Measurements from ENCODE around the gene COX6A1. TPM values are rescaled to one million over a fixed set of nuclear protein-coding genes. Genes with fewer than 3 reads are reported as not detected.
A peak's percentile ranks its signal among the peaks of the same experiment; 100 is the strongest.

COX6A1 gene
- 328 and 333 TPM in 2 replicates for total RNA-seq

DNA sequence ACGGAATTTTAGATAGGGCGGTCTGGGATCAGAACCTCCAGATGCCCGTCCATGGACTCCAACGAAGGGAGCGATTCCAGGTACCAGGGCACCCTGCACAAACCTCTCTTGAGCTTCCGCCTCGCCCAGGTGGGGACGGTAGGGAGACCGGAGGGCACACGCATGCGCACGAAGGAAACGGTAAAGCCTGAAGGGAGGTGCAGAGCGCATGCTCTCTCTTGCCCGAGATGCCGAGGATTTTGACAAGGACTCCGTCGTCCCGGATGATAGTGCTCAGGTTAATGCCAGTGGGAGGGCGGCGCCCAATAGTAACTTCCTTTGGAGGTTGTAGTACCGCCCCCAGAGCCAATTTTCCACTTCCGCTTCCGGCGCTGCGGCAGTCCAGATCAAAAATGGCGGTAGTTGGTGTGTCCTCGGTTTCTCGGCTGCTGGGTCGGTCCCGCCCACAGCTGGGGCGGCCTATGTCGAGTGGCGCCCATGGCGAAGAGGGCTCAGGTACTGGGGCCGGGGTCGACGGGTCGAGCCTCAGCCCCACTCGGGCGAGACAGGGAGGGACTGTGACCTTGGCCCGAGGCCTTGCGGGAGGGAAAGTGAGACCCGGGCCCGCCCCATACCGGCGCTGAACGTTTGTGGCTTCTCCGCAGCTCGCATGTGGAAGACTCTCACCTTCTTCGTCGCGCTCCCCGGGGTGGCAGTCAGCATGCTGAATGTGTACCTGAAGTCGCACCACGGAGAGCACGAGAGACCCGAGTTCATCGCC is at the start of gene COX6A1:
Gene COX6A1, plus strand, starts transcription at position 379 of the 760 bp plus-strand sequence. Its CDS starts 14 bp downstream, at position 393.
- Mint-ChIP-seq H3K27me3 (ENCODE audit: low read depth) (no peaks in the 10 kb centered on the region), H3K4me1 (ENCODE audit: low read depth) (peaks cover 18% of the 10 kb centered on the region), H3K36me3 (ENCODE audit: low read depth) (peaks cover 31% of the 10 kb centered on the region), H3K9me3 (no peaks in the 10 kb centered on the region), H3K27ac (peak within 1 kb of the TSS; percentile 94), H3K4me3 (ENCODE audit: low read depth) (peak within 1 kb of the TSS; percentile 98)
- peak; percentile 98 for DNase-seq (ENCODE audit: low spot score)
- intact Hi-C loops (cut with micrococcal nuclease), result loop anchor here (1.0 to 5.0 kb wide), 4 partner anchors 8 to 241 kb away; partner anchors contain the start of genes GATC, PLA2G1B, RNF10 and TRIAP1

DNA sequence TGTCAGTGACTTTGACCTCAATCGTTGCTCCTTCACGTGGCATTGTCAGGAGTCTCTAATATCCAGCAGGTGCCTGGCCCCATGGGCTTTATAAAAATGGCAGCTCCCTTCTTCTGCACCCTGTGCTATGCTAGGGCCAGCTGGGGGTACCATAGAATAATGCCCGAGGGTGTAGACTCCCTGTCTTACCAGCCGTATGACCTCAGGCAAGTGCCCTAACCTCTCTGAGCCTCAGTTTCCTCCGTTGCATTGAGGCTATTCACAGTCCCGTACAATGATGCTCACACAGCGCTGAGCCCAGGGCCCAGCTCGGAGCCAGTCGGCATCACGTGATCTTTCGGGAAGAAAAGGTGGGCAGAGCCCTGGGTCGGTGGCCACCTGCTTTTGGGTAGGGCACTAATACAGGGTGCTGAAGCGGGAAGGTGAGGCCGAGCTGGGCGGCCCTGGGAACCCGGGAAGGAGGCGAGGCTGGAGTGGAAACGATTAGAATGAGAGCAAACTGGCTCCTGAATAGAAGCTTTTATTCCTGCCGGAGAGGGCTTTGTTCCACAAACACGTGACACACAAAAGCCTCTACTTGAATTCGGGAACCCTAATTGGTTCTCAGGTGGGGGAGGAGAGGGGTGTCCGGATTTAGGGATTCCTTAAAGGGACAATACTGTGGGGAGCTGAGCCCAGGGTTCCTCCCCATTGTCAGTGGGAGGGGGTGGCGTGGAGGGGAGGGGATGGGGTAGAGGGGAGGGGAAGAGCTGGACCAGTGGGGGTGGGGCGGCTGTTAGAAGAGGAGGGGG is 49.0 kb upstream of the COX6A1 start:
- no peak for DNase-seq (ENCODE audit: low spot score)
- Mint-ChIP-seq H3K4me3 (ENCODE audit: low read depth) (no peak overlapping the region), H3K9me3 (no peaks in the 10 kb centered on the region), H3K36me3 (ENCODE audit: low read depth) (no peaks in the 10 kb centered on the region), H3K27ac (no peak overlapping the region), H3K4me1 (ENCODE audit: low read depth) (no peaks in the 10 kb centered on the region), H3K27me3 (ENCODE audit: low read depth) (peaks cover 34% of the 10 kb centered on the region)
- intact Hi-C loops (cut with micrococcal nuclease), result no loop called here

DNA sequence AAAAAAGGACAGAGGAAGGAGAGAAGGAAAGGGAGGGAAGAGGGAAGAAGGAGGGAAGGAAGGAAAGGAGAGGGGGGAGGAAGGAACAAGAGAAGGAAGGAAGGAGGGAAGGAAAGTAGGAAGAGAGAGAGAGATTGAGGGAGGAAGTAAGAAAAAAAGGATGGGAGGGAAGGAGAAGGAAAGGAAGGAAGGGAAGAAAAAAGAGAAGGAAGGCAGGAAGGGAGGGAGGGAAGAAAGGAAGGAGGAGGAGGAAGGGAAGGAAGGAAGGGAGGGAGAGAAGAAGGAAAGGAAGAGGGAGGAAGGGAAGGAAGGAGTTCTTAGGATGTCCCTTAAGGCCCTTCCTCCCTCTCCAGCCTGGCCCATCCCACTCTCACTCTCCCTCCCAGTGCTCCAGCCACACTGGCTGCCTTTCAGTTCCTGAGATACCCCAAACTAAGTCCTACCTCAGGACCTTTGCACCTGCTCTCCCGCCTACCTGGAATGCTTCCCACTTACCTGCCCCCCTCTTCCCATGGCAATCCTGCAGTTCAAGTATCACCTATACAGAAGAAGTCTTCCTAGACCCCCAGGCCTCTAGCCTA is 47.3 kb upstream of the COX6A1 start:
- H3K4me3 Mint-ChIP-seq (ENCODE audit: low read depth), result no peak overlapping the region
- peaks cover 38% of the 10 kb centered on the region for H3K27me3 Mint-ChIP-seq (ENCODE audit: low read depth)
- H3K27ac Mint-ChIP-seq, result no peak overlapping the region
- no peak for DNase-seq (ENCODE audit: low spot score)
- no peaks in the 10 kb centered on the region for H3K9me3 Mint-ChIP-seq
- no peaks in the 10 kb centered on the region for H3K4me1 Mint-ChIP-seq (ENCODE audit: low read depth)
- H3K36me3 Mint-ChIP-seq (ENCODE audit: low read depth), result no peaks in the 10 kb centered on the region
- intact Hi-C loops (cut with micrococcal nuclease), result no loop called here

DNA sequence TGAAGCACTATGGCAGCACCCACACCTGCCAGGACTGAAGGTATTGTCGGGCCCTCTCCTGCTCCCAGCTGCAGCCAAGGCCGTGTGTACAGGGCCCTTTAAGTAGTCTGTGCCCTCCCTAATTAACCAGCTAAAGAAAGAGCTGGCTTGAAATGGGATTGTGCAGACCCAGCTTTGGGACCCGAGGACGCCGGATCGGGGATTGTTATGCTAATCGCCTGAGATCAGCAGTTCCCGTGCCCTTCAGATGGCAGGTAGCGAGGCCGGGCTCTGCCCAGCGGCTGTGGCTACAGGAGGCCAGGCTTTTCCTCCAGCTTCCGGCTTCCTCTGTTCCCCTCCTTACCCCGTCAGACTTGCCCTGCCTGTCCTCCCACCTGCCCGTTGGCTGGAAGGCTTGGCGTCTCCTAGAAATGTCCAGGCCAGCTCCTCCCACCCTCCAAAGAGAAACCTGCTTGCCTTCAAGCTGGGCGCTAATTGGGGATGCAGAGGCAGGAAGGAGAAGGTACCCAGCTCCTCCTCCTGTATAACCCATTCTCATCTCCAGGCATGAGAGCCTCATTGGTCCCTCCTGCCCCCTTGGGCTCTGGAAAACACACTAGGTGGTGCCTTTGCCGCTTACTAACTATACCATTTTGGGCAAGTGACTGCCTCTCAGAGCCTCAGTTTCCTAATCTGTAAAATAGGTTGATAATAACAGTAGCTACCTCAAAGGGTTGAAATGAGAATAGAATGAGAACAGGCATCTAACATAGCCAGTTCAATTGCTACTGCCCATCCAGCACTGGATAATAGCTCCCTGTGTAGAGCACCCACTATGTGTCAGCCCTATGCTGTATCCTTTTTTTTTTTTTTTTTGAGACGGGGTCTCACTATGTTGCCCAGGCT is 43.2 kb upstream of the COX6A1 start:
- Mint-ChIP-seq H3K27ac (no peak overlapping the region), H3K9me3 (no peaks in the 10 kb centered on the region), H3K4me1 (ENCODE audit: low read depth) (peaks cover 3% of the 10 kb centered on the region), H3K4me3 (ENCODE audit: low read depth) (no peak overlapping the region), H3K27me3 (ENCODE audit: low read depth) (peaks cover 26% of the 10 kb centered on the region), H3K36me3 (ENCODE audit: low read depth) (no peaks in the 10 kb centered on the region)
- intact Hi-C loops (cut with micrococcal nuclease), result no loop called here
- DNase-seq (ENCODE audit: low spot score), result no peak

DNA sequence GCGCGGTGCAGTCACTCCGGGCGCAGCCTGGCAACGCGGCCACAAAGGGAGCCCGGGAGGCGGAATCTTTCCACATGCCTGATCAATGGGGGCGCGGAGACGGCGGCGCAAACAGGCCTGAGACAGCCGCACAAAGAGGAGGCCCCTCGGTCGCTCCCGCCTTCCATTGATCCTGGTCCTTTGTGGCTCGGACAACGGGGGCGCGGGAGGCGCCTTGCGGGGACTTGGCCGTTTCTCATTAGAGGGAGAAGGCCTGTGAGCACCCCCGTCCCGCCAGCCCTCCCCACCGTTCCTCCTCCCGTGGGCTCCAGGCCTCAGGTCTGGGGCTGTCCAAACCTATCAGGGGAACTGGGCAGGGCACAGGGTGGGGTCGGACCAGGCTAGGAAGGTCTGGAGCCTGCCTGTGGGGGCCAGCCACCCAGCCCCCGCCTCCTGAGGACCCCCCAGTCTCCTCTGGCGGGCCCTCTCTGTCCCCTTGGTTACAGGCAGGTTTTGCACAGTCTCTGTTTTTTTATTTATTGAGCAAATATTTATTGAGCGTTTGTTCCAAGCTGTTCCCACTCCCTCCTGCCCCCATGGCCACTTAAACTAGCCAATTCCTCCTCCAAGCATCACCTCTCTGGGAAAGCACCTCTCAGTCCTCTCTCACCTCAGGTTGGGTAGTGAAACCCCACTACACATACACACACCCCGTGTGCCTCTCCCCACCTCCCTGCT is 39.9 kb upstream of the COX6A1 start:
- H3K36me3 Mint-ChIP-seq (ENCODE audit: low read depth), result no peaks in the 10 kb centered on the region
- no peak overlapping the region for H3K4me3 Mint-ChIP-seq (ENCODE audit: low read depth)
- intact Hi-C loops (cut with micrococcal nuclease), result no loop called here
- H3K9me3 Mint-ChIP-seq, result no peaks in the 10 kb centered on the region
- H3K27ac Mint-ChIP-seq, result no peak overlapping the region
- DNase-seq (ENCODE audit: low spot score), result no peak
- H3K27me3 Mint-ChIP-seq (ENCODE audit: low read depth), result peaks cover 16% of the 10 kb centered on the region
- peaks cover 5% of the 10 kb centered on the region for H3K4me1 Mint-ChIP-seq (ENCODE audit: low read depth)

DNA sequence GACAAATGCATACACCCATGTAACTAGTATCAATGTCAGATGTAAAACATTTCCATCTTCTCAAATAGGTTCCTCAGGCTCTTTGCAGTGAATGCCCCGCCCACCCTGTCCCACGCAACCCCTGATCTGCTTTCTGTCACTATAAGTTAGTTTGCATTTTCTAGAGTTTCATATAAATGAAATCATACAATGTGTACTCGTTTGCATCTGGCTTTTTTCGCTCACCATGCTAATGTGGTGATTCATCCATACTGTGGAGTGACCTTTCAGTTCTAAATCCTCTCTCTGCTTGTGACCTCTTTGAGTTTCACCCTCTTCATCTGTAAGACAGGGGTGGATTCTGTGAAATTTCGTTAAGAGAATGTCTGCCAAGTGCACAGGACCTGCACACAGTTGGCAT is 38.4 kb upstream of the COX6A1 start:
- no peak overlapping the region for H3K27ac Mint-ChIP-seq
- H3K36me3 Mint-ChIP-seq (ENCODE audit: low read depth), result no peaks in the 10 kb centered on the region
- H3K4me3 Mint-ChIP-seq (ENCODE audit: low read depth), result no peak overlapping the region
- no peak for DNase-seq (ENCODE audit: low spot score)
- H3K4me1 Mint-ChIP-seq (ENCODE audit: low read depth), result peaks cover 5% of the 10 kb centered on the region
- no peaks in the 10 kb centered on the region for H3K9me3 Mint-ChIP-seq
- intact Hi-C loops (cut with micrococcal nuclease), result no loop called here
- H3K27me3 Mint-ChIP-seq (ENCODE audit: low read depth), result peaks cover 16% of the 10 kb centered on the region

DNA sequence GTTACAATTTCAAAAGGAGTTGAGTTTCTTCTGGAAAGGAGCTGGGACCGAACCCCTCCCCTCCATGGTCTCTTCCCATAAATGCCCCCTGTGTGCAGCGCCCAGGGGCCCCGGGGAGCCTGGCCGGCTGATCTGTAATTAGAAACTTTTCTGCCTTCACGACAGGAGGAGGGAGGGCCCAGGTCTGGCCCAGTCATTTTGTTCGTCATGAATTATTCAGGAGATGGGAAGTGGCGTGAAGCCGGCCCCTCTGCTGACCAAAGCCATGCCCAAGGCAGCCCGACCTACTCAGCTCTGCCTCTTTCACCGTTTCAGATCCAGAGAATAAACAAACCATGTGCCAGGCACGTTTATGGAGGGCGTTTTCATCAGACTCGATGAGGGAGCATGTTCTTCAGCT is 35.7 kb upstream of the COX6A1 start:
- DNase-seq (ENCODE audit: low spot score), result no peak
- H3K9me3 Mint-ChIP-seq, result no peaks in the 10 kb centered on the region
- peaks cover 5% of the 10 kb centered on the region for H3K4me1 Mint-ChIP-seq (ENCODE audit: low read depth)
- intact Hi-C loops (cut with micrococcal nuclease), result no loop called here
- no peak overlapping the region for H3K27ac Mint-ChIP-seq
- H3K4me3 Mint-ChIP-seq (ENCODE audit: low read depth), result no peak overlapping the region
- no peaks in the 10 kb centered on the region for H3K36me3 Mint-ChIP-seq (ENCODE audit: low read depth)
- H3K27me3 Mint-ChIP-seq (ENCODE audit: low read depth), result peaks cover 4% of the 10 kb centered on the region

DNA sequence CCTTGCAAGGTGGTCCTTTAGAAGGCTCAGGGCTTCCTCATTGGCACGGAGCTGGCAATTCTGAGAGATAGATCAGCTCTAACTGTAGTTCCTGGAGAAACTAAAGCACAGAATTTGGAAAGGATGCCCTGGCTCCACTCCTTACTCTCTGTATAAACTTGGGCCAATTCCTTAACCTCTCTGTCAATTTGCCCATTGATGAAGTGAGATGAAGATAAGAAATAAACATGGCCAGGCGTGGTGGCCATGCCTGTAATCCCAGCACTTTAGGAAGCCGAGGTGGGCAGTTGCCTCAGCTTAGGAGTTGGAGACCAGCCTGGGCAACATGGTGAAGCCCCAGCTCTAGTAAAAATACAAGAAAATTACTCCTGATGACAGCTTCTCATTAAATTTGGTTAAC is 34.0 kb upstream of the COX6A1 start:
- Mint-ChIP-seq H3K27ac (no peak overlapping the region), H3K27me3 (ENCODE audit: low read depth) (no peaks in the 10 kb centered on the region), H3K4me3 (ENCODE audit: low read depth) (no peak overlapping the region), H3K9me3 (no peaks in the 10 kb centered on the region), H3K4me1 (ENCODE audit: low read depth) (peaks cover 5% of the 10 kb centered on the region), H3K36me3 (ENCODE audit: low read depth) (no peaks in the 10 kb centered on the region)
- DNase-seq (ENCODE audit: low spot score), result no peak
- intact Hi-C loops (cut with micrococcal nuclease), result no loop called here

DNA sequence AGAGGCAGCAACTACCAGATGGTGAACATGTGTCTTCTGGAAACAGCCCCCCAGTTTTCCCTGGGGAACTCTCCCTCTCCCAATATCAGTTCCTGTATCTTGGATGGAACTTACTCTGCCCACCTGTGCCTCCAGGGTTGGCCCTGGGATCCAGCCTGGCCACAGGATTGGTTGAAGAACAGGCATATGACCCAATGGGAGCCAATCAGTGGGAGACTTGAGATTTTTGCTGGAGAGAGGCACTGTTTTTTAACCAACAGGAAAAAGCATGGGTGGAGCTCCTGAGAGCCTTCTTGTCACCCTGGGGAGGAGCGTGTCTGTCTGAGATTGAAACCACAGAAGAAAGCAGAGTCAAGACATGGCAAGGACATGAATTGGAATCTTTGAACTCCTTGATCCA is 33.6 kb upstream of the COX6A1 start:
- H3K4me3 Mint-ChIP-seq (ENCODE audit: low read depth), result no peak overlapping the region
- no peak for DNase-seq (ENCODE audit: low spot score)
- H3K36me3 Mint-ChIP-seq (ENCODE audit: low read depth), result no peaks in the 10 kb centered on the region
- intact Hi-C loops (cut with micrococcal nuclease), result no loop called here
- peaks cover 5% of the 10 kb centered on the region for H3K4me1 Mint-ChIP-seq (ENCODE audit: low read depth)
- H3K27ac Mint-ChIP-seq, result no peak overlapping the region
- no peaks in the 10 kb centered on the region for H3K27me3 Mint-ChIP-seq (ENCODE audit: low read depth)
- no peaks in the 10 kb centered on the region for H3K9me3 Mint-ChIP-seq

DNA sequence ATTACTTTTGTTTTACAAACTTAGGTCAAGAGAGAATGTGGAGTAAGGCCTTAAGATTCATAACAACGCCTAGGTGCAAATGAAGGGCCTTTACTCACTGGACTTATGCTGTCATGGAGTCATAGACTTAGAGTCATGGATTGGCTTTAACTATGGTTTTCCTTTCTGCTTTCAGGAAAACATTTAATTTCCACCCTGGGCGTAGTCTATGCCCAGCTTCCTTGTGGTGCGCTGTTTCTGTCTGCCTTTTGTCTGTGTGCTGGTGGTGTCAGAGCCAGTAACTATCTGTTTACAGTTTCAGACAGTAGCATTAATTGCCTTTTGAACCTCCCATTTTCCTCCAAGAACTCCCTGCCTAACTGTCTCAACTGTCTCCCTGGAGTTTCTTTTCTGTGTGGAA is 31.8 kb upstream of the COX6A1 start:
- no peaks in the 10 kb centered on the region for H3K4me1 Mint-ChIP-seq (ENCODE audit: low read depth)
- H3K9me3 Mint-ChIP-seq, result no peaks in the 10 kb centered on the region
- intact Hi-C loops (cut with micrococcal nuclease), result no loop called here
- DNase-seq (ENCODE audit: low spot score), result no peak
- H3K27me3 Mint-ChIP-seq (ENCODE audit: low read depth), result no peaks in the 10 kb centered on the region
- H3K4me3 Mint-ChIP-seq (ENCODE audit: low read depth), result no peak overlapping the region
- H3K27ac Mint-ChIP-seq, result no peak overlapping the region
- no peaks in the 10 kb centered on the region for H3K36me3 Mint-ChIP-seq (ENCODE audit: low read depth)

DNA sequence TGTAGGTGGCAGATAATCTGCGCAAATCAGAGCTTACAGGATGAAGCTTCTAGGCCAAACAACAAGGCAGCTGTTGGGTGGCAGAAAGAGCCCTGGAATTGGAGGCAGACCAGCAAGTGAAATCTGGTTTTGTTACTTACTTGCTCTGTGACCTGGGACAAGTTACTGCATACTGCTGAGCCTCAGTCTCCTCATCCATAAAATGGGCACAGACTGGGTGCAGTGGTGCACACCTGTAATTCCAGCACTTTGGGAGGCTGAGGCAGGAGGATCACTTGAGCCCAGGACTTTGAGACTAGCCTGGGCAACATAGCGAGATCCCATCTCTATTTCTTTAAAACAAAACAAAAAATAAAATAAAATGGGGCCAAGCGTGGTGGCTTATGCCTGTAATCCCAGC is 31.4 kb upstream of the COX6A1 start:
- Mint-ChIP-seq H3K4me3 (ENCODE audit: low read depth) (no peak overlapping the region), H3K4me1 (ENCODE audit: low read depth) (no peaks in the 10 kb centered on the region), H3K36me3 (ENCODE audit: low read depth) (no peaks in the 10 kb centered on the region), H3K9me3 (no peaks in the 10 kb centered on the region), H3K27me3 (ENCODE audit: low read depth) (no peaks in the 10 kb centered on the region), H3K27ac (no peak overlapping the region)
- no peak for DNase-seq (ENCODE audit: low spot score)
- intact Hi-C loops (cut with micrococcal nuclease), result no loop called here

DNA sequence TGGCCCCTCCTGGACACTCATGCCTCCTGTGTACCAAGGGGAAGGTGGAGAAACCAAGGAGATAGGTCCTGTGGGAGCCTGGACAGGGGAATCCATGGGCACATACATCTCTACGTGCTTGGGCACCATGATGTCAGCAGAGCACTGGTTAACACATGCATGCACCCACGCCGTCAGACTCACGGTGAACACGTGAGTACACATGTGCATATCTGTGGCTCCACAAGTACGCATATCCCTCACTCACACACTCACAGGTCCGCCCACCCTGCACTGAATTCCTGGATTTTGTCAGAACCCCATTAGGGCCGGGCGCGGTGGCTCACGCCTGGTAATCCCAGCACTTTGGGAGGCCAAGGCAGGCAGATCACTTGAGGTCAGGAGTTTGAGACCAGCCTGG is 29.1 kb upstream of the COX6A1 start:
- Mint-ChIP-seq H3K27me3 (ENCODE audit: low read depth) (peaks cover 3% of the 10 kb centered on the region), H3K4me1 (ENCODE audit: low read depth) (no peaks in the 10 kb centered on the region), H3K9me3 (no peaks in the 10 kb centered on the region), H3K27ac (no peak overlapping the region), H3K36me3 (ENCODE audit: low read depth) (no peaks in the 10 kb centered on the region), H3K4me3 (ENCODE audit: low read depth) (no peak overlapping the region)
- intact Hi-C loops (cut with micrococcal nuclease), result no loop called here
- DNase-seq (ENCODE audit: low spot score), result no peak
